CD4-positive, alpha-beta T cell (primary cell): ENCODE results near the gene RCOR2. TPM values are rescaled to one million over a fixed set of nuclear protein-coding genes. Genes with fewer than 3 reads are reported as not detected.

ENCODE experiments used
- ATAC-seq: fragments of 200-7000 bp; cut with Tn5 transposase; one replicate; pipeline ENCODE4 v1.10.0; 2022; ENCODE audit warnings: mild to moderate bottlenecking; ENCODE audit not compliant: poor library complexity
- CTCF ChIA-PET: fragments of 350-600 bp; sonication (Branson Sonifier 250); formaldehyde crosslinking; loops from one replicate; lab custom pipeline; 2021; ENCODE audit warnings: antibody characterized with exemption, inconsistent platforms; lab: Charles Lee
- POLR2A ChIA-PET: fragments of 350-600 bp; sonication (Branson Sonifier 250); formaldehyde crosslinking; loops from one replicate; lab custom pipeline; 2021; ENCODE audit warnings: antibody characterized with exemption, inconsistent platforms; lab: Charles Lee
- DNase-seq, 14 experiments: peaks; one replicate each; pipeline ENCODE4 v3.0.0-alpha.2; 2013 to 2020; ENCODE audit warnings: mixed read lengths in 2 of 14
- H3K27ac ChIP-seq, 2 donors: one replicate each; pipeline versions ENCODE4 v1.5.1 to v1.7.0; 2013; ENCODE audit warnings: low read length in 2 of 2, low read depth in 1 of 2, mild to moderate bottlenecking in 1 of 2
- H3K27me3 ChIP-seq, 2 experiments: 1 replicate in 1 of 2; 2 replicates in 1 of 2; pipeline versions ENCODE4 v1.6.1 to v1.7.0; 2013; ENCODE audit warnings: low read length in 2 of 2, control low read depth in 1 of 2, mild to moderate bottlenecking in 1 of 2, moderate library complexity in 1 of 2; ENCODE audit not compliant: insufficient read depth in 2 of 2, control insufficient read depth in 1 of 2
- H3K36me3 ChIP-seq: one replicate; pipeline ENCODE4 v1.6.1; 2013; ENCODE audit warnings: low read length, control low read depth; ENCODE audit not compliant: insufficient read depth
- H3K4me1 ChIP-seq: one replicate; pipeline ENCODE4 v1.6.1; 2013; ENCODE audit warnings: low read length, control low read depth; ENCODE audit not compliant: insufficient read depth
- H3K4me3 ChIP-seq: one replicate; pipeline ENCODE4 v1.5.1; 2013; ENCODE audit warnings: mild to moderate bottlenecking, low read length, moderate library complexity
- H3K9me3 ChIP-seq, 2 experiments: 1 replicate in 1 of 2; 2 replicates in 1 of 2; pipeline versions ENCODE4 v1.6.1 to v1.7.0; 2013; ENCODE audit warnings: low read length in 2 of 2, mild to moderate bottlenecking in 2 of 2, control low read depth in 1 of 2, moderate library complexity in 1 of 2; ENCODE audit not compliant: control insufficient read depth in 1 of 2, insufficient read depth in 1 of 2
- H3K27ac Mint-ChIP-seq: one replicate; pipeline ENCODE4 v1.8.0; 2020; ENCODE audit warnings: mixed read lengths
- H3K27me3 Mint-ChIP-seq: one replicate; pipeline ENCODE4 v1.8.0; 2021; ENCODE audit warnings: mixed read lengths
- H3K36me3 Mint-ChIP-seq: one replicate; pipeline ENCODE4 v1.8.0; 2021; ENCODE audit warnings: low read depth, mixed read lengths
- H3K4me1 Mint-ChIP-seq: one replicate; pipeline ENCODE4 v1.8.0; 2021; ENCODE audit warnings: low read depth, mixed read lengths
- H3K4me3 Mint-ChIP-seq: one replicate; pipeline ENCODE4 v1.8.0; 2020; ENCODE audit warnings: mild to moderate bottlenecking, mixed read lengths
- H3K9me3 Mint-ChIP-seq: one replicate; pipeline ENCODE4 v1.8.0; 2020; ENCODE audit warnings: mixed read lengths
- CTCF ChIP-seq: fragments of 200-600 bp; IDR thresholded peaks from one replicate; pipeline ENCODE4 v1.8.0; 2022; ENCODE audit warnings: antibody characterized with exemption, mild to moderate bottlenecking
- intact Hi-C, 2 experiments: fragments of 100-400 bp; cut with DNase I in 1 of 2; cut with micrococcal nuclease in 1 of 2; formaldehyde crosslinking; loops; one replicate each; pipeline versions ENCODE4 v1.15.1 to v1.9.0; 2023 to 2025; cut with DNase I, micrococcal nuclease
- total RNA-seq, 174 experiments: library from RNA in 2 of 174; stranded (reverse) in 2 of 174; gene quantifications; one replicate each; pipeline ENCODE4 v1.2.3 and lab custom pipeline; 2021 to 2026

Gene RCOR2
- total RNA-seq, 2 experiments from 2014 or later = not detected

GRCh38 chr11:63961608-63962412 is 44.8 kb upstream of the RCOR2 start:
- ChIA-PET CTCF (no interaction called here), POLR2A (interaction anchor here (0.8 kb wide), 1 partner anchor 13 kb away, joined by 3 read pairs; the partner anchor contains the start of gene COX8A)
- DNase-seq = peak in 3 of 14 experiments; percentile 27 to 48 (median 44)
- H3K4me1 Mint-ChIP-seq = peaks cover 6% of the 10 kb centered on the region
- Histone ChIP-seq H3K4me3 (no peak overlapping the region), H3K36me3 (no peaks in the 10 kb centered on the region), H3K27ac (no peak overlapping the region), H3K27me3 (no peaks in the 10 kb centered on the region), H3K9me3 (no peaks in the 10 kb centered on the region), H3K4me1 (peaks cover 24% of the 10 kb centered on the region)
- no peak overlapping the region for H3K27ac Mint-ChIP-seq
- no peak for TF ChIP-seq CTCF
- no peaks in the 10 kb centered on the region for H3K9me3 Mint-ChIP-seq
- no peaks in the 10 kb centered on the region for H3K36me3 Mint-ChIP-seq
- ATAC-seq = no peak
- no peaks in the 10 kb centered on the region for H3K27me3 Mint-ChIP-seq
- intact Hi-C loops = no loop called here
- no peak overlapping the region for H3K4me3 Mint-ChIP-seq

- ChIA-PET CTCF (interaction anchor here (0.9 kb wide), 1 partner anchor 40 kb away, joined by 3 read pairs; no protein-coding TSS in a partner anchor), POLR2A (no interaction called here)
- no peaks in the 10 kb centered on the region for H3K27me3 ChIP-seq
- DNase-seq (no peak), ATAC-seq (no peak)
- peaks cover 35% of the 10 kb centered on the region for H3K4me1 ChIP-seq
- no peaks in the 10 kb centered on the region for H3K27me3 Mint-ChIP-seq
- H3K27ac ChIP-seq = no peak overlapping the region
- H3K4me3 Mint-ChIP-seq = no peak overlapping the region
- no peak for TF ChIP-seq CTCF
- no peaks in the 10 kb centered on the region for H3K9me3 Mint-ChIP-seq
- H3K9me3 ChIP-seq = no peaks in the 10 kb centered on the region
- no peak overlapping the region for H3K27ac Mint-ChIP-seq
- H3K36me3 Mint-ChIP-seq = peaks cover 16% of the 10 kb centered on the region
- intact Hi-C loops = no loop called here
- H3K4me3 ChIP-seq = no peak overlapping the region
- peaks cover 27% of the 10 kb centered on the region for H3K36me3 ChIP-seq
- H3K4me1 Mint-ChIP-seq = peaks cover 6% of the 10 kb centered on the region
Observed at GRCh38 chr11:63958008-63958407, 41.0 kb upstream of the RCOR2 start.

GRCh38 chr11:63952570-63952969 is 35.6 kb upstream of the RCOR2 start:
- H3K36me3 Mint-ChIP-seq = peaks cover 31% of the 10 kb centered on the region
- peak overlapping the region in 1 of 2 donors; percentile 29 for H3K27ac ChIP-seq
- no peak for TF ChIP-seq CTCF
- POLR2A ChIA-PET = no interaction called here
- intact Hi-C loops = no loop called here
- no peak for DNase-seq
- H3K9me3 ChIP-seq = no peaks in the 10 kb centered on the region
- no peak overlapping the region for H3K4me3 Mint-ChIP-seq
- H3K36me3 ChIP-seq = peaks cover 31% of the 10 kb centered on the region
- peak overlapping the region; percentile 31 for H3K27ac Mint-ChIP-seq
- CTCF ChIA-PET = no interaction called here
- peaks cover 33% of the 10 kb centered on the region for H3K4me1 ChIP-seq
- H3K27me3 Mint-ChIP-seq = no peaks in the 10 kb centered on the region
- H3K4me1 Mint-ChIP-seq = peaks cover 20% of the 10 kb centered on the region
- H3K27me3 ChIP-seq = no peaks in the 10 kb centered on the region
- H3K9me3 Mint-ChIP-seq = no peaks in the 10 kb centered on the region
- ATAC-seq = no peak
- no peak overlapping the region for H3K4me3 ChIP-seq
